CD8-positive, alpha-beta memory T cell (primary cell): ENCODE data around the gene HBS1L. TPM values are rescaled to one million over a fixed set of nuclear protein-coding genes. Genes with fewer than 3 reads are reported as not detected.
A peak's percentile ranks its signal among the peaks of the same experiment; 100 is the strongest.

Source experiments
- CTCF ChIA-PET: fragments of 350-600 bp; sonication (Branson Sonifier 250); formaldehyde crosslinking; loops from one replicate; lab custom pipeline; 2021; ENCODE audit warnings: antibody characterized with exemption; lab: Charles Lee
- POLR2A ChIA-PET: fragments of 350-600 bp; sonication (Branson Sonifier 250); formaldehyde crosslinking; loops from one replicate; lab custom pipeline; 2021; ENCODE audit warnings: antibody characterized with exemption; lab: Charles Lee
- DNase-seq, 5 donors: peaks; one replicate each; pipeline versions ENCODE4 v3.0.0 to v3.0.0-alpha.2; 2020 to 2022; ENCODE audit warnings: mixed read lengths in 1 of 5
- H3K27ac ChIP-seq: one replicate; pipeline ENCODE4 v1.7.0; 2013; ENCODE audit warnings: low read depth, mild to moderate bottlenecking, low read length, moderate library complexity
- H3K27me3 ChIP-seq: 2 replicates; pipeline ENCODE4 v1.7.0; 2013; ENCODE audit warnings: low read length, mild to moderate bottlenecking; ENCODE audit not compliant: insufficient read depth, poor library complexity, severe bottlenecking
- H3K36me3 ChIP-seq: 2 replicates; pipeline ENCODE4 v1.7.0; 2013; ENCODE audit warnings: mild to moderate bottlenecking, low read length, moderate library complexity; ENCODE audit not compliant: insufficient read depth
- H3K4me1 ChIP-seq: 2 replicates; pipeline ENCODE4 v1.7.0; 2013; ENCODE audit warnings: mild to moderate bottlenecking, low read length, moderate library complexity; ENCODE audit not compliant: insufficient read depth
- H3K4me3 ChIP-seq: 2 replicates; pipeline ENCODE4 v1.7.0; 2013; ENCODE audit warnings: mild to moderate bottlenecking, low read length
- H3K9me3 ChIP-seq: 2 replicates; pipeline ENCODE4 v1.7.0; 2013; ENCODE audit warnings: mild to moderate bottlenecking, low read length
- H3K27ac Mint-ChIP-seq, 8 donors: one replicate each; pipeline ENCODE4 v1.8.0; 2020 to 2021; ENCODE audit warnings: mixed read lengths in 8 of 8, mild to moderate bottlenecking in 6 of 8, inconsistent platforms in 3 of 8, moderate library complexity in 3 of 8
- H3K27me3 Mint-ChIP-seq, 2 donors: one replicate each; pipeline ENCODE4 v1.8.0; 2020 to 2021; ENCODE audit warnings: mixed read lengths in 2 of 2, mild to moderate bottlenecking in 1 of 2, moderate library complexity in 1 of 2
- H3K36me3 Mint-ChIP-seq, 3 donors: one replicate each; pipeline ENCODE4 v1.8.0; 2020 to 2021; ENCODE audit warnings: mixed read lengths in 3 of 3, inconsistent platforms in 1 of 3, mild to moderate bottlenecking in 1 of 3
- H3K4me1 Mint-ChIP-seq, 3 donors: one replicate each; pipeline ENCODE4 v1.8.0; 2020 to 2021; ENCODE audit warnings: mixed read lengths in 3 of 3, inconsistent platforms in 1 of 3, mild to moderate bottlenecking in 1 of 3
- H3K4me3 Mint-ChIP-seq, 7 donors: one replicate each; pipeline ENCODE4 v1.8.0; 2020 to 2021; ENCODE audit warnings: mixed read lengths in 7 of 7, mild to moderate bottlenecking in 6 of 7, moderate library complexity in 4 of 7, inconsistent platforms in 2 of 7
- H3K9me3 Mint-ChIP-seq, 5 donors: one replicate each; pipeline ENCODE4 v1.8.0; 2020 to 2022; ENCODE audit warnings: mixed read lengths in 5 of 5, mild to moderate bottlenecking in 3 of 5, moderate library complexity in 2 of 5, inconsistent platforms in 1 of 5
- polyA plus RNA-seq: library from polyadenylated mRNA; unstranded; fragments of 300-500 nt; fragmentation: Illumina TruSeq; gene quantifications from one replicate; pipeline ENCODE4 v1.2.3, GENCODE V29; 2021
- total RNA-seq, 2 experiments: library from RNA; stranded (reverse); gene quantifications; one replicate each; pipeline ENCODE4 v1.2.3, GENCODE V29; 2021

The HBS1L gene
- total and polyA plus RNA-seq, 3 experiments from 2014 or later = 45.6 to 147 (median 145) TPM

GRCh38 chr6:134932098-134932497 lies 122.5 kb downstream of the HBS1L start:
- Histone ChIP-seq H3K4me3 (no peak overlapping the region), H3K9me3 (no peaks in the 10 kb centered on the region), H3K36me3 (no peaks in the 10 kb centered on the region), H3K27me3 (no peaks in the 10 kb centered on the region), H3K4me1 (no peaks in the 10 kb centered on the region), H3K27ac (no peak overlapping the region)
- no peak overlapping the region for H3K27ac Mint-ChIP-seq
- no peaks in the 10 kb centered on the region for H3K4me1 Mint-ChIP-seq
- ChIA-PET CTCF (interaction anchor here (0.6 to 1.6 kb wide), 3 partner anchors 9 to 809 kb away, joined by 3 to 11 read pairs (median 3); no protein-coding TSS in a partner anchor), POLR2A (no interaction called here)
- H3K27me3 Mint-ChIP-seq = peaks cover 0 to 2% of the 10 kb centered on the region in 2 donors
- peak overlapping the region in 1 of 7 donors; percentile 5 for H3K4me3 Mint-ChIP-seq
- DNase-seq = no peak
- no peaks in the 10 kb centered on the region for H3K9me3 Mint-ChIP-seq
- peaks cover 0 to 14% (median 3%) of the 10 kb centered on the region in 3 donors for H3K36me3 Mint-ChIP-seq

DNA sequence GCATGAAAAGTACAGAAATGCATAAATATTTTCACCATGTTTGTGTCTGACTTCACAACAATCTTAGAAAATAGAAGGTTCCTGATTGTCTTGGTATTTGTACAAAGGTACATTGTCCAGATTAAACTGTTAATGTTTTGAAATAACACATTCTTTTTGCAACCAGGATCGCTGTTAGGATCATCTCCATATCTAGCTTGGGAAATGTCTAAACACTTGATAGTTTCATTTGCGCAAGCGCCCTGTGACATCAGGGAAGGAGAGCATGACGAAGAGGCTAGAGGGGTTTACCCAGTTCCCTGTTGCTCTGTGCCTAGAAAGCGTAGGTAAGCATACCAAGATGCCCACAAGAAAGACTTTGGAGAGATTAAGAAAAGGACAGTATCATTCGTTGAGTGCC lies 124.2 kb downstream of the HBS1L start:
- CTCF ChIA-PET = interaction anchor here (1.3 kb wide), 1 partner anchor 10 kb away, joined by 4 read pairs; no protein-coding TSS in a partner anchor
- H3K27me3 ChIP-seq = no peaks in the 10 kb centered on the region
- no peaks in the 10 kb centered on the region for H3K9me3 ChIP-seq
- H3K4me3 ChIP-seq = no peak overlapping the region
- Mint-ChIP-seq H3K4me1 (no peaks in the 10 kb centered on the region), H3K9me3 (no peaks in the 10 kb centered on the region), H3K27me3 (peaks cover 0 to 2% of the 10 kb centered on the region in 2 donors), H3K4me3 (no peak overlapping the region), H3K27ac (no peak overlapping the region), H3K36me3 (peaks cover 0 to 14% (median 3%) of the 10 kb centered on the region in 3 donors)
- no peak overlapping the region for H3K27ac ChIP-seq
- DNase-seq = no peak
- POLR2A ChIA-PET = no interaction called here
- H3K36me3 ChIP-seq = no peaks in the 10 kb centered on the region
- H3K4me1 ChIP-seq = no peaks in the 10 kb centered on the region

- Mint-ChIP-seq H3K27me3 (peaks cover 0 to 1% of the 10 kb centered on the region in 2 donors), H3K27ac (no peak overlapping the region), H3K36me3 (peaks cover 0 to 11% (median 3%) of the 10 kb centered on the region in 3 donors), H3K4me1 (no peaks in the 10 kb centered on the region), H3K4me3 (no peak overlapping the region), H3K9me3 (no peaks in the 10 kb centered on the region)
- H3K27me3 ChIP-seq = no peaks in the 10 kb centered on the region
- no peaks in the 10 kb centered on the region for H3K36me3 ChIP-seq
- ChIA-PET POLR2A (no interaction called here), CTCF (interaction anchor here (2.2 kb wide), 1 partner anchor 12 kb away, joined by 5 read pairs; no protein-coding TSS in a partner anchor)
- H3K4me1 ChIP-seq = no peaks in the 10 kb centered on the region
- H3K9me3 ChIP-seq = no peaks in the 10 kb centered on the region
- H3K27ac ChIP-seq = no peak overlapping the region
- H3K4me3 ChIP-seq = no peak overlapping the region
- DNase-seq = no peak
Measured at GRCh38 chr6:134928151-134928900, 126.3 kb downstream of the HBS1L start.

- DNase-seq = no peak
- Histone ChIP-seq H3K4me1 (no peaks in the 10 kb centered on the region), H3K27me3 (no peaks in the 10 kb centered on the region), H3K27ac (no peak overlapping the region), H3K4me3 (no peak overlapping the region), H3K9me3 (no peaks in the 10 kb centered on the region), H3K36me3 (no peaks in the 10 kb centered on the region)
- Mint-ChIP-seq H3K27me3 (no peaks in the 10 kb centered on the region), H3K27ac (no peak overlapping the region), H3K36me3 (peaks cover 0 to 8% (median 3%) of the 10 kb centered on the region in 3 donors), H3K4me3 (no peak overlapping the region), H3K9me3 (no peaks in the 10 kb centered on the region), H3K4me1 (no peaks in the 10 kb centered on the region)
- ChIA-PET CTCF (interaction anchor here (2.8 kb wide), 1 partner anchor 15 kb away, joined by 9 read pairs; no protein-coding TSS in a partner anchor), POLR2A (no interaction called here)
Measured at GRCh38 chr6:134925800-134926199, 128.8 kb downstream of the HBS1L start.

DNA sequence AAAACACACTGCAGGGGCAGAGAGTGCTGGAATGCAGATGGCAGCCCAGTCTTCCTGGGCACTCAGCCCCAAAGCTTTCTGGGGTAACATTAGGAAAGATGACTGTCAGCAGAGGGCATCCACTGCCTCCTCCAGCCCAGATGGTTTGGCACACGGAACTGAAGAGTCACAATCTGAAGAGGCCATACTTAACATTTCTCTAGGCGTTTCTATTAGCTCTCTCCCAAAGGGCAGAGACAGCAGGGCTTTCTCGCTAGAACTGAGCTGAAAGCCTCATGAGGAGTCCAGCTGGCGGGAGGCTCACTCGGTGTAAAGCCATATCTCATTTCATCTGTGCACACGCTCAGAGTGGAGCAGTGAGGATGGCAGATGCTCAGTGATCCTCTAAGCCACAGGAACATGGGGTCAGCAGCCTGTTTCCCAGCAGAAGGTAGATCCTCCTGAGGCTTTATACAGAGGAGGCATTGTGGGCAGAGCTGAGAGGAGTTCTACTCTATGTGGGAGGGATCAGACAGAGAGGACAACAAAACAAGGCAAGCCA lies 132.8 kb downstream of the HBS1L start:
- H3K4me3 ChIP-seq = no peak overlapping the region
- Mint-ChIP-seq H3K9me3 (no peaks in the 10 kb centered on the region), H3K4me1 (no peaks in the 10 kb centered on the region), H3K36me3 (peaks cover 5 to 13% (median 6%) of the 10 kb centered on the region in 3 donors), H3K27me3 (no peaks in the 10 kb centered on the region), H3K4me3 (no peak overlapping the region), H3K27ac (no peak overlapping the region)
- H3K27ac ChIP-seq = no peak overlapping the region
- H3K4me1 ChIP-seq = no peaks in the 10 kb centered on the region
- CTCF ChIA-PET = no interaction called here
- H3K36me3 ChIP-seq = no peaks in the 10 kb centered on the region
- H3K9me3 ChIP-seq = no peaks in the 10 kb centered on the region
- POLR2A ChIA-PET = no interaction called here
- no peak for DNase-seq
- H3K27me3 ChIP-seq = no peaks in the 10 kb centered on the region

GRCh38 chr6:134921276-134921675 lies 133.3 kb downstream of the HBS1L start:
- Mint-ChIP-seq H3K4me3 (no peak overlapping the region), H3K27ac (no peak overlapping the region), H3K27me3 (no peaks in the 10 kb centered on the region), H3K4me1 (no peaks in the 10 kb centered on the region), H3K9me3 (no peaks in the 10 kb centered on the region), H3K36me3 (peaks cover 5 to 17% (median 9%) of the 10 kb centered on the region in 3 donors)
- no peaks in the 10 kb centered on the region for H3K4me1 ChIP-seq
- no peak for DNase-seq
- no peaks in the 10 kb centered on the region for H3K27me3 ChIP-seq
- H3K36me3 ChIP-seq = no peaks in the 10 kb centered on the region
- no peak overlapping the region for H3K27ac ChIP-seq
- H3K9me3 ChIP-seq = no peaks in the 10 kb centered on the region
- ChIA-PET CTCF (interaction anchor here (1.3 kb wide), 1 partner anchor 764 kb away, joined by 3 read pairs; no protein-coding TSS in a partner anchor), POLR2A (no interaction called here)
- H3K4me3 ChIP-seq = no peak overlapping the region

DNA sequence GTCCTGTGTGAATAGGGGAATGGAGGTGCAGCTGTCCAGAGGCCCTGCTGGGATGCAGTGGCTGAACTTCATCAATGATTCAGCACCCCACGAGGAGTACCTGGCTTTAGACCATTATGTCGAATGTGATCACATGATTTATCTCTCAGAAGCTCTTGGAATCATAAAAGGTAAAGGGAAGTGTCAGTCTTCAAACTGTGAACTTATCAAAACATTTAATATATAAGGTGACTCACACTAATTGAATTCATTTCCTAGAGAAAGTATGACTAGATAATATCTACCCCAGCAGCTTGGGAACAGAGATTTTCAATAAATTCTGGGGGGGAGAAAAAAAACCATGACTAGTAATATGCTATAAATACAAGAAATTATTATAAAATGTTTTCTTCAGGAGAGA lies 134.2 kb downstream of the HBS1L start:
- no peaks in the 10 kb centered on the region for H3K9me3 ChIP-seq
- DNase-seq = no peak
- no peaks in the 10 kb centered on the region for H3K4me1 ChIP-seq
- H3K36me3 Mint-ChIP-seq = peaks cover 5 to 17% (median 9%) of the 10 kb centered on the region in 3 donors
- no peaks in the 10 kb centered on the region for H3K27me3 Mint-ChIP-seq
- H3K4me3 ChIP-seq = no peak overlapping the region
- H3K9me3 Mint-ChIP-seq = no peaks in the 10 kb centered on the region
- ChIA-PET POLR2A (interaction anchor here (0.5 kb wide), 1 partner anchor 501 kb away, joined by 3 read pairs; no protein-coding TSS in a partner anchor), CTCF (interaction anchor here (1.3 kb wide), 1 partner anchor 764 kb away, joined by 3 read pairs; no protein-coding TSS in a partner anchor)
- no peak overlapping the region for H3K27ac ChIP-seq
- H3K36me3 ChIP-seq = no peaks in the 10 kb centered on the region
- no peak overlapping the region for H3K4me3 Mint-ChIP-seq
- H3K27me3 ChIP-seq = no peaks in the 10 kb centered on the region
- no peak overlapping the region for H3K27ac Mint-ChIP-seq
- no peaks in the 10 kb centered on the region for H3K4me1 Mint-ChIP-seq

DNA sequence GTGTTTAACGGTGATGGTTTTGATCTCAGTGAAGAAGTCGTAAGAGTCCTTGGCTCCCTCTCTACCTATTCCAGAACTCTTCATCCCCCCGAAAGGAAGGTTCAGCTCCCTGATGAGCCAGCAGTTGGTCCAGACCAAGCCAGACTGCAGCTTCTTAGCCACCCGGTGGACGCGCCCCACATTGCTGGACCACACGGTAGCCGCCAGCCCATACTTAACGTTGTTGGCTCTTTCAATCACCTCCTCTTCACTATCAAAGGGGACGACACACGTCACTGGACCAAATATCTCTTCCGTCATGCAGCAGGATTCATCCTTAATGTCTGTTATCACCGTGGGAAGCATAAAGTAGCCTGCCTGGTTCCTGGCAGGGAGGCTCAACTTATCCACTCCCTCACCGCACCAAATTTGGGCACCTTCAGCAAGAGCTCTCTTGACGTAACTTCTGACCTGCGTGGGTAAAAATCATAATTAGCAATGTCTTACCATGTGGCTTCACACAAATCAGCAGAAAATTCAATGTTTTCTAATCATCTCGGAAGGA lies 136.1 kb downstream of the HBS1L start:
- ChIA-PET CTCF (interaction anchor here (1.6 to 1.7 kb wide), 2 partner anchors 8 to 22 kb away, joined by 3 to 4 read pairs; no protein-coding TSS in a partner anchor), POLR2A (no interaction called here)
- Histone ChIP-seq H3K4me3 (no peak overlapping the region), H3K27ac (no peak overlapping the region), H3K4me1 (no peaks in the 10 kb centered on the region), H3K27me3 (no peaks in the 10 kb centered on the region), H3K36me3 (no peaks in the 10 kb centered on the region), H3K9me3 (no peaks in the 10 kb centered on the region)
- no peak overlapping the region for H3K4me3 Mint-ChIP-seq
- no peak overlapping the region for H3K27ac Mint-ChIP-seq
- DNase-seq = no peak
- H3K4me1 Mint-ChIP-seq = no peaks in the 10 kb centered on the region
- no peaks in the 10 kb centered on the region for H3K27me3 Mint-ChIP-seq
- H3K9me3 Mint-ChIP-seq = no peaks in the 10 kb centered on the region
- peaks cover 5 to 17% (median 11%) of the 10 kb centered on the region in 3 donors for H3K36me3 Mint-ChIP-seq
